ENCODE measurements around the gene SLC2A1.
A peak's percentile ranks its signal among the peaks of the same experiment; 100 is the strongest.

Gene SLC2A1

DNA sequence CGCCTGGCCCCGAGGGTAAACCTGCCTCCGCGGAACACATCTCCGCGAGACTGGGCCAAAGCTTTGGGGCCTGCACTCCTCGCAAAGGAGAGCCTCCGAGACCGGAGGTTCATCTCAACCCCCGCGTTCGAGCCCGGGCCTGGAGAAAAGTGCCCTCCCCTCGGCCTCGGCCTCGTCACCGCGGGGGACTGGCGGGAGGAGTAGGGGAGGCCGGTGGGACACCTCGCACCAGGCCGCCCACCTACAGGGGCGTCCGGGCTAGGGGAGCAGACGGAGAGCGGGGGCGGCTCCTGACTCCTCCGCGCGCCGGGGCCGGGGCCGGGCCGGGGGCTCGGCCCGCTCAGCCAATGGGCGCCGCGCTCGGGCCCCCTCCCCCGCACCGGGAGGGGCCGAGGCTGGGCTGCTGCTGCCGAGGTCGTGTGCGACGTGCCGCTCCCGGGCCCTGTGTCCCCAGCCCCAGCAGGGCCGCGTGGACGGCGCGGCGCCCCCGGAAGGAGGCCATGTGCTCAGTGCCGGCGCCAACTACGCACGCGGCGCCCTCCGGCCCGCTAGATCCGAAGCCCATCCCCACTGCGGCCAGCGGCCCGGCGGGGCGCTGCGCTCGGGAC lies 684 bp downstream of the SLC2A1 start:
- DNase-seq = peak; percentile 49

- no peak for DNase-seq
These were observed 1.3 kb downstream of the SLC2A1 start for GRCh38 chr1:42957229-42957879.

- no peak for DNase-seq
These were observed 1.9 kb downstream of the SLC2A1 start for GRCh38 chr1:42956739-42957138.

DNA sequence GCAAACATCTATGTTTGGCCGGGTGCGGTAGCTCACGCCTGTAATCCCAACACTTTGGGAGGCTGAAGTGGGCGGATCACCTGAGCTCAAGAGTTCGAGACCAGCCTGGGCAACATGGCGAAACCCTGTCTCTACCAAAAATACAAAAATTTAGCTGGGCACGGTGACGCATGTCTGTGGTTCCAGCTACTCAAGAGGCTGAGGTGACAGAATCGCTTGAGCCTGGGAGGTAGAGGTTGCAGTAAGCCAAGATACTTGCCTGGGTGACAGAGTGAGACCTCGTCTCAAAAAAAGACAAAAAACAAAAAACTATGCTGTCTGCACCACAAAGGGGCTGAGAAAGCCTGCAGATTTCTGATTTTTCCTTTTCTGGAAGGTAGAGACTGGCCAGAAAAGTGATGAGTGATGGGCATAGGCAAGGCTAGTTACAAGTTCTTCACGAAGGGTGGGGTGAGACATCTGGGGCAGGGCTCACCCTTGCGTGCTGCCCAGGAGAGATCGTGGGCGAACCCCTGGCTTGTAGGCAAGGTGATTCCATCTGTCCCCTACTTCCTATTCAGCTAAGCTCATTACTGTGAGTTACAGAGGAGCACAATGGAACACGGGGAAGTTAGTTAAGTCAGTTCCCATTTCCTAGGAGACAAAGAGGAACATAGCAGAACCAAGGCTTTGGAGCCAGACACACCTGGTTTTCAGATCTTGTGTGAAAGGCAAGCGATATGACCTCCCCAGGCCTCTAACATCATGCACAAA lies 3.2 kb downstream of the SLC2A1 start:
- DNase-seq = no peak

DNA sequence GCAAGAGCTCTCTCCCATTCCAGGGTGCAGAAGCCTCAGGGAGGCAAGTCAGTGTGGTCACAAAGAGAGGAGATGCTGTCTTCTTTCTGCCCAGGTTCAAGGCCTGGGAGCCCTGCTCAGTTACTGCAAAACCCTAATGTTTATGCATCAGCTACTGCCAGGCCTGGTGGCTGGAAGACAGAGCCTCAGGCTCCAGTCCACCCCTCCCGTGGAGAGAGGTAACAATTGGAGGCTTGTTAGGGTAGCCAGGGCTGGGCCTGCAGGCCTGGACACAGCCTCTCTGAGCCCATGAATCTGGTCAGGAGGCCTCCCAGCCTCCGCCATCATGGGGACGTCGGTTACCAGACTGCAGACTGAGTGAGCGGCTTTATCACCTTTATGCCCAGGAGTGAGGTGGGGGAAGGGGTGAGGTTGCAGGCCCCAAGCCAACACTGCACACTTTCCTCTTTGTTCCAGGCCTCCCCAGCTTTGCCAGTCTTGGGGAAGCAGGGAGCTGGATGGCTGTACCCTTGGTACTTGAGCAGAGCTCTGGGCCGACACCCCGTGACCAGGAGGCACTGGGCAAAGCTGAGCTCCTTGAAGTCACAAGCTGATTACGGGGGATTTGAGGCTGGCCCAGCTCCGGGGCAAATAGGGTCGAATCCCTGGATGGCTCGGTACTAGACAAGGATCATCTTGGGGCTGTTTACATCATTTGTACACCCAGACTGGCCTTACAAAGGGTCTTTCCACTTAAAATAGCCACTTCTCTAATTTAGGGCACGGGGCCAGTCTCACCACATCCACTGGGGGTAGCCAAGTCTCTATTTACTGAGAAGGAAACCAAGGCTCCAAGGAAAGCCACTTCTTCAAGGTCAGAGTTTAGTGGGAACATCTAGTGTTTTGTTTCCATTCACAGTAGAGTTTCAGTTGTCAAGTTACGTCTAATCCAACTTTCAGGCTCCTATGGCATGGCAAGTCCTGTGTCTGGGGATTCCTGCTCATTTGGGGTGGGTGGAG lies 5.2 kb downstream of the SLC2A1 start:
- DNase-seq = no peak

- DNase-seq = no peak
These were observed 6.2 kb downstream of the SLC2A1 start for GRCh38 chr1:42952303-42953001.

- DNase-seq = no peak
These were observed 7.1 kb downstream of the SLC2A1 start for GRCh38 chr1:42951588-42951987.

GRCh38 chr1:42950116-42950481 lies 8.6 kb downstream of the SLC2A1 start:
- no peak for DNase-seq

DNA sequence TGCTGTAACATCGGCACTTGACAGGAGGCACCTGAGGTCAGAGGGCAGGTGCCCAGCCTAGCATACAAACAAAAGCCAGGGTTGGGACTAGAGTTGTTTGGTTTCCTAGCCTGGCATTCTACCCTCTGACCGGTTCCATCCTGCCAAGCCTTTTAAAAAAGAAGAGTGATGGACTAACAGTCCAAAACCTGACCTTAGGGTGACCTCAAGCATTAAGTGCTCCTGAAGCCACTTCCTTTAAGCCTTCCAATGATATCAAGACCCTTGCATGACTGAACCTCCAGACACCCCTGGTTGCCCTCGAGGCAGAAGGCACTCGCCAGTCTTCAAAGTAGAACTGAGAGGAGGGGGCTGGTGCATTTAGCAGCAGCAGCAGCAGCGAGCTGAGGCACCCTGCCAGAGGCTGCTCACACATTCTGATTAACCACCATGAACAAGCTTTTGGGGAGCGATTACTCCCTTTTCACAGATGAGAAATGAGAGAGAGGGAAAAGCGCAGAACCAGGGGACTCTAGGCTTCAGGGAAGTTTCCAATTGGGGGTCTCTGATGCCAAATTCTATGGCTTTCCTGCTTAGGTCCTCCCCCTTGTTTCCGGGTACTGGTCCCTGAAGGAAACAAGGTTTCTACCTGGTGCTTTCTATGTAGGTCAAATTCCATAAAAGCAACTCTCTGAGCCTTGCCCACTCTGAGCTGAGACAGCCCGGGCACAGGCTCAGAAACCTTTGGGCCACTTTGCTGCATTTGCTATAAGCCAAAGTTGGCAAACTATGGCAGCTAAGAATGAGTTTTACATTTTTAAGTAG lies 9.2 kb downstream of the SLC2A1 start:
- no peak for DNase-seq

GRCh38 chr1:42947965-42948732 lies 10.5 kb downstream of the SLC2A1 start:
- no peak for DNase-seq

- DNase-seq = no peak
These were observed 11.6 kb downstream of the SLC2A1 start for GRCh38 chr1:42947117-42947516.

DNA sequence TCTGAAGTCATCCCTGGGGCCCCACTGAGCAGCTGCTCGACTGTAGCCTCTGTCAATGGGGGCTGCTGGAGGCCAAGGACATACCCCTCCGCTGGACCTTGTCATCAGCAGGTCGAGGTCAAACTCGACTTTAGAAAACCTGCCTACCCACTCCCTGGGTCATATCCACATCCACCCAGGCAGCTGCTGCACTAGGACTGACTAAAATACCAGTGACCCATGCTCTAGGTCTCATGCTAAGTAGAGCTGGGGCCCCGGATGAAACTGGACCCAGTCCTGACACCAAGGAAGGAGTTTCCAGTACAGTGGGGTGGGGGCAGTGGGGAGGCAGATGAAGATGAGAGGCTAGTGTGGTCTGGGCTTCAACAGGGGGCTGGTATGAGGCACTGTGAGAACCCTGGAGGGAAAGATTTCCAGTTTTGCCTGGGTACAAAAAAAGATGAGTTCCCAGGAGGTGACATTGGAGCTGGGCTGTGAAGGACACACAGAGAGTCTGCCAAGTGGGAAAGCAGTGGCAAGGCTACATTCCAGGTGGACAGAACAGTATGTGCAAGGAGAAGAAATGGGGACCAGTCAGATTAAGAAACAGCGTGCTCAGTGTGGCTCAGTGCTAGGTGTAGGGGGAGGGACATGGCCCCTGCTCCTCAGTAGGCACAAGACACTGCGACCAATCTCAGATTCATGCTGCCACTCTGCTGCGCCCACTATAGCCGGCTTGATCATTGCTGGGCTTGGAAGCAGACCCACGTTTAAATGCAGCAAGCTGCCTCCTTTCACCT lies 12.4 kb downstream of the SLC2A1 start:
- no peak for DNase-seq

DNA sequence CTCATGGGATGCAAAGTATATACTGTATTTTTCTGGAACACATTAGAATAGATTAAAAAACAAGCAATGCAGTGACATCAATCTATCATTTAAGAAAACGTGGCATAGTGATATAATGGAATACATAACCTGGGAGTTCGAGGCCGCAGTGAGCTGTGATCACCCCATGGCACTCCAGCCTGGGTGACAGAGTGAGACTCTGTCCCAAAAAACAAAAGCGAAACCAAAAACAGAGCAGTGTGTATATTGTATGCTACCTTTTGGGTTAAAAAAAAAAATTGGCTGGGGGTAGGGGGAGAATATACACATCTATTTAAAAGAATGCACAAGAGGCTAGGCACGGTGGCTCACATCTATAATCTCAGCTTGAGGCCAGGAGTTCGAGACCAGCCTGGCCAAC lies 13.5 kb downstream of the SLC2A1 start:
- peak; percentile 41 for DNase-seq

- DNase-seq = no peak
These were observed 14.3 kb downstream of the SLC2A1 start for GRCh38 chr1:42944246-42944928.

GRCh38 chr1:42943728-42944127 lies 14.9 kb downstream of the SLC2A1 start:
- no peak for DNase-seq

- no peak for DNase-seq
These were observed 15.5 kb downstream of the SLC2A1 start for GRCh38 chr1:42943166-42943565.

DNA sequence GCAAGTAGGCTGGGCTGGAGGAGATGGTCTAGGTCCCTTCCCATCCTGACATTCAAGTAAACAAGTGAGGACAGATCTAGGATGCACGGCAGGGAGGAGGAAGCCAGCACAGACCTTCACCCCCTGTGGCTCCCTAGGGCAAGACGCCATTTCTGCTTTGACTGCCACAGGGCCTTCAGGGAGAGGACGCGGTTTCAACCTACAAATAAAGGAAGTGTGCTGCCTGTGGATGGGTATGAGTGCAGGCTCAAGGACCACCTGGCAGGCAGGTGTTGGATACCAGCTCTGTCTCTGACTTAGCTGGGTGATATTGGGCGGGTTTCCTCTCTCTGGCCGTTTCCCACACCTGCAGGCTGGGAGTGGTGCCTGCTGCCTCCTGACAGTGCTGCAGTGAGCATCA lies 16.2 kb downstream of the SLC2A1 start:
- peak; percentile 95 for DNase-seq

DNA sequence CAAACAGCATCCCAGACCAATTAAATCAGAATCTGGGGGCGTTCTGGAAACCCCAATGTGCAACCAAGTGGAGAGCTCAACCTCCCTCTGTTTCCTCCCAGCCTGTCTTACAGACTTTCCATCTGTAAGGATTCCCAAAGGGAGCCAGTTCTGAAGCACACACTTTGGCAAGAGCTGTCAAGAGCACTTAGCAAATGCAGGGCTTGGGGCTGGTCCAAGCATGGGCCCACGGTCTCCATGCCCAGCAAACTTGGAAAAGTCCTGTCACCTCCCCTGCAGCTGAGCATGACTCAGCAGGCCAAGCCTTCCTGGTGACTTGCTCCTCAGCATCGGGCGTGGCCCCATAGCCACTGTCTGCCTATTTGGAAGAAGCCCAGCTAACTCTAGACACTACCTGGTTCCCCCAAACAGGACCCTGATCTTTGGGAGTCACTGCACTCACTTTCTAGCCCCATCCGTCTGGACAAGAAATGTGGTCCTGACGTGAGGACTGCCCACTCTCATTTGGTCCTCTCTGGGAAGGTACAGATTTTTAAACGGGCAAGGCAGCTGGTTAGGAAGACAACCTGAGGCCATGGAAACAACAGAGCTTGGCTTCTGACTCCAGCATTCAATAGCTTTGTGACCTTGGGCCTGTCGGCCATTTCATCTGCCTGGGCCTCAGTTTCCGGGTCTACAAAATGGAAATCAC lies 16.9 kb downstream of the SLC2A1 start:
- DNase-seq = peak; percentile 90
